PC-3 (cell line): ENCODE measurements around the gene ATG13.

Experiments used
- CTCF ChIP-seq: fragments of 300-600 bp; sonication (generic); conservative IDR thresholded peaks from 2 replicates; pipeline ENCODE4 v1.5.1; 2017; ENCODE audit warnings: antibody characterized with exemption, low read depth, mild to moderate bottlenecking, low read length
- EZH2 ChIP-seq: fragments of 300-600 bp; sonication (generic); IDR thresholded peaks from one replicate; pipeline ENCODE4 v1.6.1; 2017; ENCODE audit warnings: antibody characterized with exemption, mild to moderate bottlenecking, low read length; ENCODE audit not compliant: unreplicated experiment
- EZH2phosphoT487 ChIP-seq: fragments of 300-600 bp; sonication (generic); IDR thresholded peaks from 2 replicates; pipeline ENCODE4 v1.6.1; 2018; ENCODE audit warnings: mild to moderate bottlenecking, antibody characterized with exemption, low read length, borderline replicate concordance

DNA sequence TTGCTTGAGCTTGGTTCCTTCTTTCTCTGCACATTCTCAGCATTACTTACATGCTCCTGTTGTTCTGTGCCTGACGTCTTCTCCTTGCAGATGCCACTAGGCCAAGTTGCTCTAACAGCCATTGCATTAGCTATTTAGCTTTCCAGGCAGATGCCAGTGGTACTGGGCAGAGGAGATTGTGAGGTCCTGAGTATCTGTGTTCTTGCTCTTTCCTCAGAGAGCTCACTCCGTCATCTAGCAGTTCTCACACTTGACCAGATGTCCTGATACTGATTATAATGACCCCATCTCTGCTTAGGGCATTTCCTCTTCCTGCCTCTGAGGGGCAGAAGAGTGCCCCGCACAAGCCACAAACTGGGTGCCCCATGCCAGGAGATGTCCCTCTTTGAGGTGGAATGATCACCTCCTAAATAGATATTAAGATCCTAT, 52.4 kb downstream of the ATG13 start:
- TF ChIP-seq EZH2 (no peak), CTCF (peak; percentile 52), EZH2phosphoT487 (no peak)
